Endodermal cell (in vitro differentiated cells): Measurements from ENCODE around the gene CGRRF1. TPM values are rescaled to one million over a fixed set of nuclear protein-coding genes. Genes with fewer than 3 reads are reported as not detected.

ENCODE experiments used
- DNase-seq: peaks from one replicate; pipeline ENCODE4 v3.0.0-alpha.2; 2017
- H3K27ac ChIP-seq: 2 replicates; pipeline ENCODE4 v1.5.1; 2013; ENCODE audit warnings: mild to moderate bottlenecking, low read depth, low read length, moderate library complexity
- H3K27me3 ChIP-seq: 2 replicates; pipeline ENCODE4 v1.6.1; 2013; ENCODE audit warnings: mild to moderate bottlenecking, low read length, moderate library complexity; ENCODE audit not compliant: insufficient read depth, control insufficient read depth, poor library complexity, severe bottlenecking
- H3K36me3 ChIP-seq: 2 replicates; pipeline ENCODE4 v1.7.0; 2013; ENCODE audit warnings: mild to moderate bottlenecking, low read length, moderate library complexity; ENCODE audit not compliant: control insufficient read depth, insufficient read depth
- H3K4me1 ChIP-seq: one replicate; pipeline ENCODE4 v1.7.0; 2013; ENCODE audit warnings: low read length; ENCODE audit not compliant: control insufficient read depth, insufficient read depth
- H3K4me3 ChIP-seq: 2 replicates; pipeline ENCODE4 v1.5.1; 2013; ENCODE audit warnings: mild to moderate bottlenecking, low read length, moderate library complexity
- H3K9ac ChIP-seq: 2 replicates; pipeline ENCODE4 v1.6.1; 2013; ENCODE audit warnings: mild to moderate bottlenecking, low read length, moderate library complexity; ENCODE audit not compliant: poor library complexity, severe bottlenecking; ENCODE audit errors: extremely low read depth
- H3K9me3 ChIP-seq: 2 replicates; pipeline ENCODE4 v1.6.1; 2013; ENCODE audit warnings: mild to moderate bottlenecking, low read length, moderate library complexity; ENCODE audit not compliant: control insufficient read depth
- H3K27ac Mint-ChIP-seq: 2 replicates; pipeline ENCODE4 v1.8.0; 2020; ENCODE audit warnings: mixed read lengths
- H3K27me3 Mint-ChIP-seq: 2 replicates; pipeline ENCODE4 v1.8.0; 2021; ENCODE audit warnings: mild to moderate bottlenecking, mixed read lengths; ENCODE audit not compliant: insufficient read depth
- H3K36me3 Mint-ChIP-seq: 2 replicates; pipeline ENCODE4 v1.8.0; 2020; ENCODE audit warnings: low read depth, mixed read lengths
- H3K4me1 Mint-ChIP-seq: 2 replicates; pipeline ENCODE4 v1.8.0; 2020; ENCODE audit warnings: mixed read lengths
- H3K4me3 Mint-ChIP-seq: 2 replicates; pipeline ENCODE4 v1.8.0; 2020; ENCODE audit warnings: mild to moderate bottlenecking, moderate library complexity, mixed read lengths
- H3K9me3 Mint-ChIP-seq: 2 replicates; pipeline ENCODE4 v1.8.0; 2020; ENCODE audit warnings: mild to moderate bottlenecking, mixed read lengths
- WGBS, 2 experiments: methylation state at CpG; one replicate each; pipeline versions ENCODE4 v1.1.5 to v1.1.7; 2013; ENCODE audit warnings: missing lambda C conversion rate in 2 of 2, mixed read lengths in 1 of 2; ENCODE audit not compliant: insufficient coverage in 1 of 2, insufficient read length in 1 of 2; 5-methylcytosine and 5-hydroxymethylcytosine counted together
- total RNA-seq, 2 donors: library from RNA; stranded (reverse); fragmentation: NEBNext Ultra II Directional in 1 of 2; extraction: Animal tissue kit (Norgen Biotek cat#: 25700) in 1 of 2; gene quantifications; 2 replicates in 1 of 2; 3 replicates in 1 of 2; pipeline ENCODE4 v1.2.1, GENCODE V29; 2021
- TF ChIP-seq, protein P1 (sequence below): fragments of 200-600 bp; sonication (generic); conservative IDR thresholded peaks from 2 replicates; pipeline ENCODE4 v1.5.0; 2021; ENCODE audit warnings: antibody characterized with exemption, mild to moderate bottlenecking

CGRRF1 gene
- total RNA-seq, 2 donors from 2014 or later, result 17.8 to 19.3 TPM

DNA sequence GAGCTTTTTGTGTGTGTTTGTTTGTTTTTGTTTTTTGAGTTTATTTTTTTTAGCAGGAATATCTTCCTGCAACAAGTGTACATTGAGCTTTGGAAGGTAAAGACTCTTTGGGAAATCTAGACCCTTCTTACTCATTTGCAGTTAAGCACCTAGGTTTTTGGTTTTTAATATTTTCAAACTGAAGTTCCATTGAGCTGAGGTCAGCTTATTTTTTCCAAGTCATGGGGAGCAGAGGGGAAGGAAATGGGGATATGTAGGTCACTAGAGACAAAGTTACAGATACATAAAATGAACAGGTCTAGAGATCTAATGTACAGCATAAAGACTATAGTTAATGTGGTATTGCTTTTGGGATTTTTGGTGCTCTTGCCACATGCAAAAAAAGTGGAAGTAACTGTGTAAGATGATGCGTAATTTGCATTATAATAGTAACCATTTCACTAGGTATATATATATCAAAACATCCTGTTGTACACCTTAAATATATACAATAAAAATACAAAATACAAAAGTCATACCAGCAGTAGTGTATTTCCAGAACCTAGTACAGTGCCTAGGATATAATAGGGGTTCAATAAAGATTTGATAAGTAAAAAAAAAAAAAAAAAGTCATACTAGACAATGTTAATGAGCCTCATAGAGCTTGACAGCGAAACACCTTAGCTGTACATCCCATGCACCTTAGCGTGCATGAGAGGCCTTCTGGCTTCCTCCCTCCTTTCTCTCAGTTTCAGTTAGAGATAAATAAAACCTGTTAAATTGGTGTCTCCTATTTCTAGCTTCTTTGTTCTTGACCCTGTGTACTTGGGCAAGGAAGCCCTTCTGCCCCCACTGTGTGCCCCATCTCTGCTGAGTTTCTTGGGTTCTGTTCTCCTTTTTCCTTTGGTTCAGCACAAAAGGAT, 22.7 kb downstream of the CGRRF1 start:
- H3K9ac ChIP-seq, result no peak overlapping the region
- no peaks in the 10 kb centered on the region for H3K27me3 ChIP-seq
- no peak for DNase-seq
- H3K4me3 Mint-ChIP-seq, result no peak overlapping the region
- H3K36me3 Mint-ChIP-seq, result peaks cover 9% of the 10 kb centered on the region
- TF ChIP-seq, protein P1, sequence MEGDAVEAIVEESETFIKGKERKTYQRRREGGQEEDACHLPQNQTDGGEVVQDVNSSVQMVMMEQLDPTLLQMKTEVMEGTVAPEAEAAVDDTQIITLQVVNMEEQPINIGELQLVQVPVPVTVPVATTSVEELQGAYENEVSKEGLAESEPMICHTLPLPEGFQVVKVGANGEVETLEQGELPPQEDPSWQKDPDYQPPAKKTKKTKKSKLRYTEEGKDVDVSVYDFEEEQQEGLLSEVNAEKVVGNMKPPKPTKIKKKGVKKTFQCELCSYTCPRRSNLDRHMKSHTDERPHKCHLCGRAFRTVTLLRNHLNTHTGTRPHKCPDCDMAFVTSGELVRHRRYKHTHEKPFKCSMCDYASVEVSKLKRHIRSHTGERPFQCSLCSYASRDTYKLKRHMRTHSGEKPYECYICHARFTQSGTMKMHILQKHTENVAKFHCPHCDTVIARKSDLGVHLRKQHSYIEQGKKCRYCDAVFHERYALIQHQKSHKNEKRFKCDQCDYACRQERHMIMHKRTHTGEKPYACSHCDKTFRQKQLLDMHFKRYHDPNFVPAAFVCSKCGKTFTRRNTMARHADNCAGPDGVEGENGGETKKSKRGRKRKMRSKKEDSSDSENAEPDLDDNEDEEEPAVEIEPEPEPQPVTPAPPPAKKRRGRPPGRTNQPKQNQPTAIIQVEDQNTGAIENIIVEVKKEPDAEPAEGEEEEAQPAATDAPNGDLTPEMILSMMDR, result no peak
- peaks cover 14% of the 10 kb centered on the region for H3K4me1 Mint-ChIP-seq
- peak overlapping the region; percentile 85 for H3K27ac Mint-ChIP-seq
- H3K4me1 ChIP-seq, result no peaks in the 10 kb centered on the region
- no peaks in the 10 kb centered on the region for H3K9me3 ChIP-seq
- no peak overlapping the region for H3K4me3 ChIP-seq
- H3K27ac ChIP-seq, result no peak overlapping the region
- no peaks in the 10 kb centered on the region for H3K9me3 Mint-ChIP-seq
- H3K36me3 ChIP-seq, result peaks cover 25% of the 10 kb centered on the region
- 93 to 100% methylated on average over 2 of the region's 3 CpGs for WGBS, 2 experiments
- H3K27me3 Mint-ChIP-seq, result no peaks in the 10 kb centered on the region

DNA sequence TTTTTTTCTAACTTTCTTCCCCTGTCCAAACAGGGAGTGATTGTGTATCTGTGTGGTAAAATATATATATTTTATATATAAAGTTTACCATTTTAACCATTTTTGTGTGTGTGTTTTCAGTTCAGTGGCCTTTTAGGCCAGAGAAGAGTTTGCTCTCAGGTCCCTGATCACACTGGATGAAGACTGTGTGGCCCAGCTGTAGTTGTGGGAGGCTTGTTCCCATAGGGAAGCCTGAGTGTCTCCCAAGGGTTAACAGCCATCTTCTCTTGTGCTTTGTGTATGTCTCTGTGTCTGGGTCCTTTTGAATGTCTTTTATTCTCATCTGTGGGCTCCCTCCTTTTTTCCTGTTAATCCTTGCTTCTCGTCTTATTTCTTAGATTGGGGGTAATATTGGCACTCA, 23.4 kb downstream of the CGRRF1 start:
- no peak overlapping the region for H3K27ac ChIP-seq
- Mint-ChIP-seq H3K4me1 (peaks cover 14% of the 10 kb centered on the region), H3K9me3 (no peaks in the 10 kb centered on the region), H3K4me3 (no peak overlapping the region), H3K27me3 (no peaks in the 10 kb centered on the region), H3K36me3 (peaks cover 11% of the 10 kb centered on the region), H3K27ac (peak overlapping the region; percentile 84)
- no peaks in the 10 kb centered on the region for H3K27me3 ChIP-seq
- DNase-seq, result no peak
- H3K4me3 ChIP-seq, result no peak overlapping the region
- TF ChIP-seq, protein P1, result no peak
- no peaks in the 10 kb centered on the region for H3K9me3 ChIP-seq
- WGBS, 2 experiments, result 83% methylated on average over 1 of the region's 1 CpG; no CpG with 5 or more reads in 1 of the 2 experiments
- no peak overlapping the region for H3K9ac ChIP-seq
- H3K4me1 ChIP-seq, result no peaks in the 10 kb centered on the region
- peaks cover 30% of the 10 kb centered on the region for H3K36me3 ChIP-seq

DNA sequence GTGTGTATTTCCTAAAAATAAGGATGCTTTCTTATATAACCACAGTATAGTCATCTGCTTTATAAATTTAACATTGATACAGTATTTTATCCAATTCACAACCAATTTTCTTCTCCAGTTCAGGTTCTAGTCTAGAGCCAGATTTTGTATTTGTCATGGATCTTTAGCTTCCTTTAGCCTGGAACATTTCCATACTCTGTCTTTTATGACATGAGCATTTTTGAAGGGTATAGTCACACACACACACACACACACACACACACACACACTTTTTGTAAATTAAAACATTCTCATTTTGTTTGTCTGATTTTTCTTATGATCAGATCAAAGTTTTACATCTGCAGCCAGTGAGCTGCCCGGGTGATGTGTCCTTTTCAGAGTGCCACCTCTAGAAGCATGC, 25.4 kb downstream of the CGRRF1 start:
- TF ChIP-seq, protein P1, result no peak
- peak overlapping the region; percentile 44 for H3K27ac Mint-ChIP-seq
- DNase-seq, result no peak
- H3K27me3 Mint-ChIP-seq, result no peaks in the 10 kb centered on the region
- H3K36me3 Mint-ChIP-seq, result peaks cover 23% of the 10 kb centered on the region
- H3K27ac ChIP-seq, result no peak overlapping the region
- H3K9me3 ChIP-seq, result no peaks in the 10 kb centered on the region
- WGBS, 2 experiments, result 92% methylated on average over 1 of the region's 1 CpG; no CpG with 5 or more reads in 1 of the 2 experiments
- peaks cover 14% of the 10 kb centered on the region for H3K4me1 Mint-ChIP-seq
- H3K4me1 ChIP-seq, result no peaks in the 10 kb centered on the region
- no peaks in the 10 kb centered on the region for H3K9me3 Mint-ChIP-seq
- no peak overlapping the region for H3K4me3 Mint-ChIP-seq
- H3K9ac ChIP-seq, result no peak overlapping the region
- peaks cover 27% of the 10 kb centered on the region for H3K36me3 ChIP-seq
- H3K27me3 ChIP-seq, result no peaks in the 10 kb centered on the region
- no peak overlapping the region for H3K4me3 ChIP-seq
